Measurements from ENCODE around the gene DNASE1L1. TPM values are rescaled to one million over a fixed set of nuclear protein-coding genes. Genes with fewer than 3 reads are reported as not detected.

The DNASE1L1 gene
- polyA plus RNA-seq, 3 donors: 26.2 to 64.5 (median 27.2) TPM

DNA sequence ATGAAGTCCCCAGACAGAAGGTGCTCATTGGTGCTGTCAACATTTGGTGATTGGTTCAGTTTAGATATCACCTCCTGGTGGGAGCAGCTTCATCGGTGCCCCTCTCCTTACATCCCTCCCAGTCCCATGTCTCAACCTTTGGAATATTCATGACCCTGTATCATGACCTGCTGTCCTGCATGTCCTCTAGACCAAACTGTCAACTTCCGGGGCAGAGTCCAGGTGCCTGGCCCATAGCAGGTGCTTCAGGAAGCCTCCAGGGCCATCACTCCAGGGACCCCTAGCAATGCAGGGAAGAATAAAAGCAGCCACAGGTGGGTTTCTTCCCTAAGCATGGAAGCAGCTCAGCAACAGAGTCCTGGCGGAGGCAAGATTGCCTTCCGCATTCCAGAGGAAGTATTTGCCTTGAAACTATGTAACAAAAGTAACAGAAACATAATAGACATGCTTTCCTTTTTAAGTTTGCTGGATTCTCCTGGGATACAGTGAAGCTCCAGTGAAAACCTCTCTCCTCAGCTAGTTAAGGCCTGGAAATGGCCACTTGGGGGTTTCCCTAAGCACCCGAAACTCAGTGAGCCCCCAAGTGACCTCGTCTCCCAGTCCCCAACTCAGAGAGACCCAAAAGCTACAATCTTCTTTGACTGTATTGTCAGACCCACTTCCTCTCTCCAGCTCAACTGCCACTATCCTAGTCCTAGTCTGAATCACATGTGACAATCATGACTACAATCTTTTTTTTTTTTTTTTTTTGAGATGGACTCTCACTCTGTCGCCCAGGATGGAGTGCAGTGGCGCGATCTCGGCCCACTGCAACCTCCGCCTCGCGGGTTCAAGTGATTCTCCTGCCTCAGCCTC is 18.1 kb upstream of the DNASE1L1 start:
- peak overlapping the region; percentile 81 to 84 for H3K4me3 Mint-ChIP-seq
- intact Hi-C loops (cut with micrococcal nuclease): loop anchor here in 1 of 2 donors (2.0 kb wide), 1 partner anchor 14 kb away; no protein-coding TSS in a partner anchor
- H3K9ac ChIP-seq (ENCODE audit: insufficient read depth, low read length, poor library complexity, severe bottlenecking): no peak overlapping the region

DNA sequence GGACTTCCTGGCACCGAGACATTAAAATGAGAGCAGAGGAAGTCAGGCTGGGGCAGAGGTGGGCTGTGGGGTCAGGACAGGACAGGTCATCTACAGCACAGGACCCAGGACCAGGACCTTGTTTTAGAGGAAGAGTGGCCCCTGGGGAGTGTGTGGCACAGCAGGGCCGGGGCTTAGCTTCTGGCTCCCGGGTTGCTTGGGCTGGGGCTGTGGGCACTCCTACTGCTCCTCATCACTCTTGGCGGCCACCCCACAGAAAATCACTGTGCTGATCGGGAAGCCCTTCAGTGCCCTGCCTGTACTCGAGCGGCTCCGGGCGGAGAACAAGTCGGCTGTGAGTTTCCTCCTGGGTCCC is 11.3 kb upstream of the DNASE1L1 start:
- no peak overlapping the region for H2AFZ ChIP-seq (ENCODE audit: insufficient read depth, low read depth, low read length, poor library complexity, severe bottlenecking)
- H3K4me1 Mint-ChIP-seq: peaks cover 9% of the 10 kb centered on the region
- H3K9ac ChIP-seq (ENCODE audit: insufficient read depth, low read length, poor library complexity, severe bottlenecking): no peak overlapping the region
- peaks cover 12 to 30% of the 10 kb centered on the region in 2 donors for H3K36me3 Mint-ChIP-seq
- no peak for DNase-seq
- no peaks in the 10 kb centered on the region for H3K79me2 ChIP-seq (ENCODE audit: insufficient read depth, low read length)
- 100% methylated on average over 1 of the region's 10 CpGs for WGBS (ENCODE audit: insufficient coverage)
- TF ChIP-seq, protein P1, sequence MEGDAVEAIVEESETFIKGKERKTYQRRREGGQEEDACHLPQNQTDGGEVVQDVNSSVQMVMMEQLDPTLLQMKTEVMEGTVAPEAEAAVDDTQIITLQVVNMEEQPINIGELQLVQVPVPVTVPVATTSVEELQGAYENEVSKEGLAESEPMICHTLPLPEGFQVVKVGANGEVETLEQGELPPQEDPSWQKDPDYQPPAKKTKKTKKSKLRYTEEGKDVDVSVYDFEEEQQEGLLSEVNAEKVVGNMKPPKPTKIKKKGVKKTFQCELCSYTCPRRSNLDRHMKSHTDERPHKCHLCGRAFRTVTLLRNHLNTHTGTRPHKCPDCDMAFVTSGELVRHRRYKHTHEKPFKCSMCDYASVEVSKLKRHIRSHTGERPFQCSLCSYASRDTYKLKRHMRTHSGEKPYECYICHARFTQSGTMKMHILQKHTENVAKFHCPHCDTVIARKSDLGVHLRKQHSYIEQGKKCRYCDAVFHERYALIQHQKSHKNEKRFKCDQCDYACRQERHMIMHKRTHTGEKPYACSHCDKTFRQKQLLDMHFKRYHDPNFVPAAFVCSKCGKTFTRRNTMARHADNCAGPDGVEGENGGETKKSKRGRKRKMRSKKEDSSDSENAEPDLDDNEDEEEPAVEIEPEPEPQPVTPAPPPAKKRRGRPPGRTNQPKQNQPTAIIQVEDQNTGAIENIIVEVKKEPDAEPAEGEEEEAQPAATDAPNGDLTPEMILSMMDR (IDR thresholded peaks at IDR 0.05): no peak
- no peaks in the 10 kb centered on the region for H3K9me3 ChIP-seq (replicated peaks in 1 of 2; ENCODE audit: control insufficient read depth in 1 of 2, insufficient read depth in 1 of 2, low read length in 2 of 2)
- intact Hi-C loops (cut with micrococcal nuclease): no loop called here
- H4K20me1 ChIP-seq (ENCODE audit: insufficient read depth, low read length): no peaks in the 10 kb centered on the region
- peaks cover 4 to 13% of the 10 kb centered on the region in 2 donors for H3K4me1 ChIP-seq (ENCODE audit: control insufficient read depth in 1 of 2, insufficient read depth in 2 of 2, low read length in 2 of 2)
- H3K4me3 Mint-ChIP-seq: no peak overlapping the region
- H3K27me3 Mint-ChIP-seq (ENCODE audit: low read depth in 3 of 3): no peaks in the 10 kb centered on the region
- H3K27ac Mint-ChIP-seq: peak overlapping the region in 1 of 7 donors; percentile 53
- H3K36me3 ChIP-seq (replicated peaks in 1 of 2; ENCODE audit: control insufficient read depth in 1 of 2, insufficient read depth in 2 of 2, low read length in 2 of 2): peaks cover 15 to 28% of the 10 kb centered on the region in 2 donors
- no peaks in the 10 kb centered on the region for H3K27me3 ChIP-seq (ENCODE audit: control insufficient read depth in 2 of 2, insufficient read depth in 2 of 2, low read length in 2 of 2)
- H3K27ac ChIP-seq (ENCODE audit: low read depth in 1 of 2, low read length in 2 of 2): no peak overlapping the region
- peaks cover 0 to 2% (median 0%) of the 10 kb centered on the region in 7 donors for H3K9me3 Mint-ChIP-seq
- no peak overlapping the region for H3K4me3 ChIP-seq (replicated peaks in 1 of 3; ENCODE audit: low read depth in 2 of 3, low read length in 3 of 3)
- H3K4me2 ChIP-seq (replicated peaks; ENCODE audit: extremely low read depth, low read length, poor library complexity, severe bottlenecking): no peak overlapping the region

More for the DNA sequence above, 18.1 kb upstream of the DNASE1L1 start:
- Mint-ChIP-seq H3K9me3 (peaks cover 0 to 21% (median 5%) of the 10 kb centered on the region in 7 donors), H3K27ac (peak overlapping the region; percentile 30 to 99 (median 90)), H3K36me3 (peaks cover under 1 to 5% of the 10 kb centered on the region in 2 donors), H3K4me1 (peaks cover 50% of the 10 kb centered on the region), H3K27me3 (ENCODE audit: low read depth in 3 of 3) (peaks cover 0 to 2% (median 0%) of the 10 kb centered on the region in 3 donors)
- H3K36me3 ChIP-seq (replicated peaks in 1 of 2; ENCODE audit: control insufficient read depth in 1 of 2, insufficient read depth in 2 of 2, low read length in 2 of 2): peaks cover under 1 to 1% of the 10 kb centered on the region in 2 donors
- H3K27ac ChIP-seq (ENCODE audit: low read depth in 1 of 2, low read length in 2 of 2): peak overlapping the region; percentile 78
- 100% methylated on average over 1 of the region's 13 CpGs for WGBS (ENCODE audit: insufficient coverage)
- H3K4me3 ChIP-seq (replicated peaks in 1 of 3; ENCODE audit: low read depth in 2 of 3, low read length in 3 of 3): peak overlapping the region in 1 of 3 experiments; percentile 87
- H4K20me1 ChIP-seq (ENCODE audit: insufficient read depth, low read length): no peaks in the 10 kb centered on the region
- no peaks in the 10 kb centered on the region for H3K27me3 ChIP-seq (ENCODE audit: control insufficient read depth in 2 of 2, insufficient read depth in 2 of 2, low read length in 2 of 2)
- H3K9me3 ChIP-seq (replicated peaks in 1 of 2; ENCODE audit: control insufficient read depth in 1 of 2, insufficient read depth in 1 of 2, low read length in 2 of 2): no peaks in the 10 kb centered on the region
- DNase-seq: peak; percentile 34 to 72 (median 50)
- TF ChIP-seq, protein P1 (IDR thresholded peaks at IDR 0.05): no peak
- H3K4me1 ChIP-seq (ENCODE audit: control insufficient read depth in 1 of 2, insufficient read depth in 2 of 2, low read length in 2 of 2): peaks cover 49 to 64% of the 10 kb centered on the region in 2 donors
- no peak overlapping the region for H2AFZ ChIP-seq (ENCODE audit: insufficient read depth, low read depth, low read length, poor library complexity, severe bottlenecking)
- peak overlapping the region; percentile 12 for H3K4me2 ChIP-seq (replicated peaks; ENCODE audit: extremely low read depth, low read length, poor library complexity, severe bottlenecking)
- peaks cover 36% of the 10 kb centered on the region for H3K79me2 ChIP-seq (ENCODE audit: insufficient read depth, low read length)
